ENCODE measurements around the gene ATP6V1E1. TPM values are rescaled to one million over a fixed set of nuclear protein-coding genes. Genes with fewer than 3 reads are reported as not detected.

Gene ATP6V1E1
- total RNA-seq, 3 donors from 2014 or later, result 111 to 163 (median 117) TPM

- Histone ChIP-seq H3K36me3 (no peaks in the 10 kb centered on the region), H3K9me3 (no peaks in the 10 kb centered on the region), H3K27me3 (no peaks in the 10 kb centered on the region), H3K4me1 (no peaks in the 10 kb centered on the region), H3K4me3 (no peak overlapping the region), H3K27ac (no peak overlapping the region)
- TF ChIP-seq CTCF (IDR thresholded peaks at IDR 0.05) (no peak), POLR2AphosphoS5 (IDR thresholded peaks at IDR 0.05) (no peak), POLR2A (IDR thresholded peaks at IDR 0.05) (no peak)
- DNase-seq (ENCODE audit: low spot score in 2 of 2), result no peak
- intact Hi-C loops (cut with DNase I; ENCODE audit: low total_unique reads), result no loop called here
Measured at GRCh38 chr22:17579535-17579981, 49.0 kb downstream of the ATP6V1E1 start.

GRCh38 chr22:17578136-17578754, 50.3 kb downstream of the ATP6V1E1 start:
- H3K9me3 ChIP-seq, result no peaks in the 10 kb centered on the region
- TF ChIP-seq POLR2A (IDR thresholded peaks at IDR 0.05) (no peak), CTCF (IDR thresholded peaks at IDR 0.05) (no peak), POLR2AphosphoS5 (IDR thresholded peaks at IDR 0.05) (no peak)
- H3K27ac ChIP-seq, result peak overlapping the region; percentile 34 to 43
- intact Hi-C loops (cut with DNase I; ENCODE audit: low total_unique reads), result no loop called here
- no peaks in the 10 kb centered on the region for H3K36me3 ChIP-seq
- H3K4me1 ChIP-seq, result no peaks in the 10 kb centered on the region
- peak; percentile 56 to 62 for DNase-seq (ENCODE audit: low spot score in 2 of 2)
- no peak overlapping the region for H3K4me3 ChIP-seq
- H3K27me3 ChIP-seq, result no peaks in the 10 kb centered on the region

- Histone ChIP-seq H3K4me1 (no peaks in the 10 kb centered on the region), H3K9me3 (no peaks in the 10 kb centered on the region), H3K27me3 (no peaks in the 10 kb centered on the region), H3K36me3 (no peaks in the 10 kb centered on the region), H3K4me3 (no peak overlapping the region), H3K27ac (peak overlapping the region; percentile 36 to 43)
- intact Hi-C loops (cut with DNase I; ENCODE audit: low total_unique reads), result no loop called here
- DNase-seq (ENCODE audit: low spot score in 2 of 2), result peak in 1 of 2 donors; percentile 69
- TF ChIP-seq POLR2A (IDR thresholded peaks at IDR 0.05), result no peak
- peak in 1 of 3 donors; percentile 15 for TF ChIP-seq POLR2AphosphoS5 (IDR thresholded peaks at IDR 0.05)
Measured at GRCh38 chr22:17576470-17576869, 52.1 kb downstream of the ATP6V1E1 start.

- intact Hi-C loops (cut with DNase I; ENCODE audit: low total_unique reads), result no loop called here
- Histone ChIP-seq H3K9me3 (no peaks in the 10 kb centered on the region), H3K4me1 (no peaks in the 10 kb centered on the region), H3K36me3 (no peaks in the 10 kb centered on the region), H3K27me3 (no peaks in the 10 kb centered on the region), H3K27ac (no peak overlapping the region), H3K4me3 (no peak overlapping the region)
- no peak for DNase-seq (ENCODE audit: low spot score in 2 of 2)
- no peak for TF ChIP-seq POLR2A (IDR thresholded peaks at IDR 0.05)
- TF ChIP-seq CTCF (IDR thresholded peaks at IDR 0.05), result no peak
- TF ChIP-seq POLR2AphosphoS5 (IDR thresholded peaks at IDR 0.05), result no peak
Measured at GRCh38 chr22:17575681-17576080, 52.9 kb downstream of the ATP6V1E1 start.

GRCh38 chr22:17575151-17575550, 53.4 kb downstream of the ATP6V1E1 start:
- TF ChIP-seq POLR2AphosphoS5 (IDR thresholded peaks at IDR 0.05) (no peak), CTCF (IDR thresholded peaks at IDR 0.05) (no peak), POLR2A (IDR thresholded peaks at IDR 0.05) (no peak)
- Histone ChIP-seq H3K4me3 (no peak overlapping the region), H3K4me1 (no peaks in the 10 kb centered on the region), H3K27me3 (no peaks in the 10 kb centered on the region), H3K27ac (no peak overlapping the region), H3K36me3 (no peaks in the 10 kb centered on the region), H3K9me3 (no peaks in the 10 kb centered on the region)
- no peak for DNase-seq (ENCODE audit: low spot score in 2 of 2)
- intact Hi-C loops (cut with DNase I; ENCODE audit: low total_unique reads), result no loop called here

Measured in breast epithelium (tissue), 4 donors.